HG02798 (cell line): ENCODE data around the gene PDE6B.

Experiments
- ATAC-seq: cut with Tn5 transposase; IDR thresholded peaks from one replicate; pipeline ENCODE4 v1.9.1; 2021; ENCODE audit warnings: mild to moderate bottlenecking; ENCODE audit not compliant: unreplicated experiment, poor library complexity

PDE6B gene

DNA sequence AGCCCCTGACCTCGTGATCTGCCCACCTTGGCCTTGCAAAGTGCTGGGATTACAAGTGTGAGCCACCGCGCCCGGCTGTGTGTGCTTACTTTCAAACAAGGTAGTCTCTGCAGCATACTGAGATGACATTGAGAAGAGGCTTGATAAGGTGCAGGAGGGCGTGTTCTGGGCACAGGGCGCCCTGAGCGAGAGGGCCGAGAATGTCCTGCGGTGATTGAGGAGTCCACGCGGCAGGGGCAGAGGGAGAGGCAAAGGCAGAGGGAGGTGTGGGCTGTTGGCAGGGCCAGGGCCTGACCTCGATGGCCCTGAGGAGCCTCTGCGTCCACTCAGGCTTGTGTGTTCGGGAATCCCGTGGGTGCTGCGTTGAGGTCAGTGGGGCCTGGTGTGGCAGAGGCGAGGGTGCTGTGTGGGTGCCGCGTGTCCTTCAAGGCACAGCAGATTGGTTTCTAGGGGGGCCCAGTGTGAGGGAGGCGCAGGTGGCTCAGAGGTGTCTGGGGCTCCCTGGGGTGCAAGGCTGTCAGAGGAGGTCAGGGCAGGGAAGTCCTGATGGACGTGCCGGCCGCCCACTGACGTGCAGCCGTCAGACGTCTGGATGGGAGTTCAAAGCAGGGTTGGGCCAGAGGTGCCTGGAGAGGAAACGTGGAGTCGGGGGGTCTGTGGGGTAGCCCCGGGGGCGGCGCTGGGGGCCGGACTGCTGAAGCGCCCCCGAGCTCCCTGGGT is 92.4 kb downstream of the PDE6B start:
- no peak for ATAC-seq

DNA sequence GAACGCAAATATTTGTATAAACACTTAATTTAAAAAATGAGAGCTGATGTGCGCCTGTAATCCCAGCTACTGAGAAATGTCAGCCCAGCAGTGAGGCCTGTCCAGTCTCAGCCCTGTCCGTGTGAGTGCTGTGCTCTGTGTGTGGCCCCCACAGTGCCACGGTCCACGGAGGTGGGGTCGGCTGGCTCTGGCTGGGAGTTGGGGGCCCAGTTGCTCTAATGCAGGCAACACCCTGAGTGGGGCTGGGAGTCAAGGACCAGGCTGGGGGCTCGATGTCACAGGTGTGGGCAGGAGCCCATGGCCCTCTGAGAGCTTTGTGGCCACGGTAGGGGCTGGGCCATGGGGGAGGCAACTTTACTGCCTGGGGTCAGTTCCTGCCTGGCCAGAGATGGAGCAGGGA is 93.1 kb downstream of the PDE6B start:
- no peak for ATAC-seq
